ENCODE measurements around the gene RAB17.

RAB17 gene, protein sequence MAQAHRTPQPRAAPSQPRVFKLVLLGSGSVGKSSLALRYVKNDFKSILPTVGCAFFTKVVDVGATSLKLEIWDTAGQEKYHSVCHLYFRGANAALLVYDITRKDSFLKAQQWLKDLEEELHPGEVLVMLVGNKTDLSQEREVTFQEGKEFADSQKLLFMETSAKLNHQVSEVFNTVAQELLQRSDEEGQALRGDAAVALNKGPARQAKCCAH

DNA sequence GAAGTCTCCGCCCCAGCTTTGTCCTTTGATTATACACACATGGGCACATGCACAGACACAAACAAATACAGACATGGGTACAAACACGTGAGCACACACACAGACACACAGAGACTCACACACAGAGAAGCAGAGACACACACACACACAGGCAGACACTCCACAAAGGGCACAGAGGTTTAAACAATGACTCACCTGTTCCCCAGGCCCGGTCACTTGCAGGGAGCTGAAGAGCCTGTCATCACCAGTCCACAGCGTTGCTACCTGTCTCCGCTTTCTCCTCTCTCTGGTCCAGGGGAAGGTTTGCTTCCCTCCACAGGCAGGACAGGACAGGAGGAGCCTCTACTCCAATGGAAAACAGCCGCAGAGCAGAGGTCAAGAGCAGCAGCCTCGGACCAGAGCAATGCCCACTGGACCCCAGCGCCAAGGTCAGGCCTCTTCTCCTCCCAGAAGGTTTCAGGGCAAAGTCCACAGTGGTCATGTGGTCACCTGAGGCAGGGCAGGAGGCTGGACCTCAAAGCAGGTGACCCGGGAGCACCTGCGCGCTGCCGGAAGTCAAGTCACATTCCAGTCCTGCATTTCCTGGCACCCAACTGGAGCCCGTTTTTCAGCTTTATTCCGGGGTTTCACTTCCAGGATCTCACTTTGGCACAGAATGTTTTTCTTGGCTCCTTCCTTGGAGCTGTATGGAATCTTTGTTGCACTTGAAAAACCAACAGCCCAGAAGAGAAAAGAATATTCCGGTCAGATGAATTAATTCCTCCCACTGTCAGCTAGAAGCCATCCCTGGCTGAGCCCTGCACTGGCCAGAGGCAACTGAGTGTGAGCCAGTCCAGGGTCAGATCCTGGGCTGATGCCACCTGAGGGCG, at the start of gene RAB17:
Gene RAB17 (minus strand): TSS at position 463 of the 869 bp plus-strand sequence. CDS start 4,580 bp downstream, outside the sequence.
- DNase-seq (ENCODE audit: low read depth in 2 of 2): no peak

DNA sequence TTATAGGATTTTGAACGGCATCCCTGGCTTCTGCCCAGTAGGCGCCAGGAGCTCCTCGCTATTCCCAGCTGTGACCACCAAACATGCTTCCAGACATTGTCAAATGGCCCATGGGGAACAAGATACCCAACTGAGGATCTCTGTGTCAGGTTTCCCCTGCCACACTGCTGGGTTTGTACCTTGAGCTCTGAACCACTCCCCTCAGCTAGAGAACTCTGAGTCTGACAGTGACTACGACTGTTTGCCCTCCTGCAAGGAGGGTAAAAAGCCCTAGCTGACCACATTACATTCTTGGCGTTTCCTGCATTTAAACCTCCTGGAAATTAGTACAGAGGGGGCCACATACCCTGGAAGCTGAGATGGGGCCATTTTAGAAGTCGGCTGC, 49.3 kb upstream of the RAB17 start:
- no peak for DNase-seq (ENCODE audit: low read depth in 2 of 2)

DNA sequence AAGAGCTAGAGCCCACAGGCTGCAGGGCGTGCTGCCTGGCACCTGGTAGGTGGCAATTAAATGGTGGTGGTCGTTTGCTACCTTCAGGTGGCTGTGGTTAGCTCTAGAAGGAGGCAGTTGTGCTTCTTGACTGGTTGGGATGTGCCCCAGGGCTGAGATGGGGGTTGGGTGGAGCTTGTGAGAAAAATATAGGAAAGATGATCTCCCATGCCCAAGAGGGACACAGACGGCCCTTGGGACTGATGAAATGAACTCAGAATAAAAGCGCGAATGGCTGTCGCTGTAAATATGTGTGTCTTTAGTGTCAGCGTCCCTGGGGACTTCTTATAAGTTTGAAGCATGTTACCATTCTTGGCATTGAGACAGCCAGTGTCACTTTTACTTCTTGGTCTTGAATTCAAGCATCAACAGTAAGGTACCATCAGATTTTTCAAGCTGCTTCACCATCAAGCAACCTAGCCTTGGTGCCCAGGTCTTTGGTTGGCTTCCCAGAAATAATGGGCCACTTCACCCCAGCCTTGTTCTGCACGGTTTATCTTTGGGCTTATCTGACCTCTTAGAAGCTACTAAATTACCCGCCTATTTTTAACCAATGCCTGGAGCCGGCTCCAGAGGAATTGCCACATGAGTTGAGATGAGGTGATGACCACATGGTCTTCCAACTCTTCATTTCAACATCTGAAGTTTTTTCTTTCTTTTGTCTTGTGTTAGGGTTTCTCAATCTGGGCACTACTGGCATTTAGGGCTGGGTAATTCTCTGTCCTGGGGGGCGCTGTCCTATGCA, 48.7 kb upstream of the RAB17 start:
- DNase-seq (ENCODE audit: low read depth in 2 of 2): no peak

DNA sequence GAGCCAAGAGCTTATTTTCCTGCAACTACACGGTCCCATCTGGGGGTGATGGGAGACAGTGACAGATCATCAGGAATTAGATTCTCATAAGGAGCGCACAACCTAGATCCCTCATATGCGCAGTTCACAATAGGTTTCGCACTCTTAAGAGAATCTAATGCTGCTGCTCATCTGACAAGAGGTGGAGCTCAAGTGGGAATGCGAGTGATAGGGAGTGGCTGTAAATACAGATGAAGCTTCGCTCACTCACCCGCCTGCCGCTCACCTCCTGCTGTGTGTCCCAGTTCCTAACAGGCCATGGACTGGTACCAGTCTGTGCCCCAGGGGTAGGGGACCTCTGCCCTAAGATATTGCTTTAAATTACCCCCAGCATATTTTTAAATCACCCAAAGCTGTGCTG, 47.6 kb upstream of the RAB17 start:
- DNase-seq (ENCODE audit: low read depth in 2 of 2): no peak

DNA sequence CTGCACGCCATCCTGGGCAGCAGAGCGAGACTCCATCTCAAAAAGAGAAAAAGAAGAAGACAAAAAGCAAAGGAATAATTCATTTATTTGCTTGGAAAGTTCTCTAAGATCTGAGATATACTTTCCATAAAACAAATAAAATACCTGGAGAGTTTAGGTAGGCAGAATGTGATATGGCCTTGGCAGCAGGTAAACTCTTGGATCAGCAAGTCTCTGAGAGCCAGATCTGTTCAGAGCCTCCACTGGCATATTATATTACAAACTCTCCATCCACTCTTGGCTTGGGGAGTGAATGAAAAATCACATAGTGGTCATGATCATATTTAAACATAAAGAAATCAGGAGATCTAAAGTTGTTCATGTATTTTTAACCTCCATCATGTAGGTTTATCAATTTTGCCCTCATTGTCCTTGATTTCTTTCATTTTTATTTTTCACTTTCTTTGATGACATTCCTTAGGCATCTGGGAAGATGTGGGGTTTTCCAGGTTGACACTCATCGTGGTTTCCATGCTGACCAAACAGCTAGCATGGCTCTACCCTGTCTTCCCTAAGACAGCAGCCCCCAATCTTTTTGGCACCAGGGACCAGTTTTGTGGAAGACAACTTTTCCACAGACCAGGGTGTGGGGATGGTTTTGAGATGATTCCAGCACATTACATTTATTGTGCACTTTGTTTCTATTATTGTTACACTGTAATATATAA, 47.0 kb upstream of the RAB17 start:
- no peak for DNase-seq (ENCODE audit: low read depth in 2 of 2)

DNA sequence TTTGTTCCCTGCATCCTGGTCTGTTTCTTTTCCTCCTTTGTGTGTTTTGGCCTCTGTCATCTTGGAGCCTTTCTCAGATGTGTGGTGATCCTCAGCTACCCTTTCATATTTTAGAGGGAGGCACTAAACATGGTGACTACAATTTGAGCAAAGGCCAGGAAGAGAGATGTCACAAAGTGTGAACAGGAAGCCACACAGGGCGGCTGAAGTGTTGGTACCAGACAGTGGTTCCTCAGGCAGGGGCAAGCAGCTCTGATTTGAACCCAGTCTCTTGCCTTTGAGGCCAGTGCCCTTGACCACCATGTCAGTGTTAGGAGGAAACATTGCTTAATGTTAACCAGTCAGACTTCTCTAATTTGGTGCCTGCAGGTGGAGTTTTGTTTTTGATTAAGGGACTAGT, 46.0 kb upstream of the RAB17 start:
- no peak for DNase-seq (ENCODE audit: low read depth in 2 of 2)

DNA sequence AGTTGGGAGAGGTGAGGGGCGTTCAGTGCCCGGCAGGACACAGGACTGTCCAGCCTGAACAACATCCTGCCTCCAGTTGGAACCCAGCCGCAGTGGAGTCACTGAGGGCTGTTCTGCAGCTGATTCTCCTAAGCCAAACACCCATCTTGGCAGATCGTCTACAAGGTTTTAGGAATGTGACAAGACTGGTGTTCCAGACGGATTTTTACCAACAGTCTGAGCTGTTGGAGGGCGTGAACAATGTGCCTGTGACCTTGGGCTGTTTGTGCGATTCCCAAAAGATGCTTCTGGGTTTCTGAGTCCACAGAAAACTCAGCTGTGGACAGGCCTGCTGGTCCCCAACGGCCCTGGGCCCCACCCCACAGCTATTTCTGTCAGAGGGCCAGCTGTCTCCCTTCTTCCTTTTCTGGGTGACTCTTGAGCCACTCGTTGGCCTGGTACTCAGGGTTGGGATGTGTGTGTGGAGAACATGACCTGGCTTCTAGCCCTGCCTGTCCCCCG, 42.6 kb upstream of the RAB17 start:
- DNase-seq (ENCODE audit: low read depth in 2 of 2): no peak

DNA sequence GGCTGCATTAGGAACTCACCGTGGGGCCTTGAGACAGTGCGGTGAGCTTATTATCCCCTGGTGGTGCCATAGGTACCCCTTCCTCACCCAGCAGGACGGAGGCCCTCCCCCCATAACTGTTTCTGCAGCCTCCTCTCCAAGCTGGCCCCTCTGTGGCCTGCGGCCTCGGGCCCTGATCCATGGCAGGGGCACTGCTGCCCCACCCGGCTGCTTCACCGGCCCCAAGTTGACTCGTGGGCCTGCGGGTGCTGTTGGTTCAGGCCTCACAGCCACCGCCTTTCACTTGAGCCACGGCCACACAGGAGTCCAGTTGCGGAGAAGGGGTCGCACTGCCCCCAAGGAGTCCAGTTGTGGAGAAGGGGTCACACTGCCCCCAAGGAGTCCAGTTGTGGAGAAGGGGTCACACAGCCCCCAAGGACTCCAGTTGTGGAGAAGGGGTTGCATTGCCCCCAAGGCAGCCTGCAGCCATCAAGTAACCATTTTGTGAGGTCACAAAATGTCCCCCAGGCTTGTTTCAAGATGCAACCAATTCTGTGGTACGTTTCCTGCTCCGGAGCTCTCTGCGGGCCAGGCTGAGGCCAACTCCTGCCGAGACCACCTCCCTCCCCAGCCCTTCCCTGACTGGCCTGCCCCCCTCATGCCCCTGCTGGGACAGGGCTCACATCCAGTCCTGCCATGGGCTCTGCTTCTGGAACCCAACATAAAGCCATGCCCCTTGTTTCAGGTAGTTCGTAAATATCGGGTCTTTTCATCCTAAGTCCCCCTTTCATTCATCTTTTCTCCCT, 41.5 kb upstream of the RAB17 start:
- DNase-seq (ENCODE audit: low read depth in 2 of 2): no peak

DNA sequence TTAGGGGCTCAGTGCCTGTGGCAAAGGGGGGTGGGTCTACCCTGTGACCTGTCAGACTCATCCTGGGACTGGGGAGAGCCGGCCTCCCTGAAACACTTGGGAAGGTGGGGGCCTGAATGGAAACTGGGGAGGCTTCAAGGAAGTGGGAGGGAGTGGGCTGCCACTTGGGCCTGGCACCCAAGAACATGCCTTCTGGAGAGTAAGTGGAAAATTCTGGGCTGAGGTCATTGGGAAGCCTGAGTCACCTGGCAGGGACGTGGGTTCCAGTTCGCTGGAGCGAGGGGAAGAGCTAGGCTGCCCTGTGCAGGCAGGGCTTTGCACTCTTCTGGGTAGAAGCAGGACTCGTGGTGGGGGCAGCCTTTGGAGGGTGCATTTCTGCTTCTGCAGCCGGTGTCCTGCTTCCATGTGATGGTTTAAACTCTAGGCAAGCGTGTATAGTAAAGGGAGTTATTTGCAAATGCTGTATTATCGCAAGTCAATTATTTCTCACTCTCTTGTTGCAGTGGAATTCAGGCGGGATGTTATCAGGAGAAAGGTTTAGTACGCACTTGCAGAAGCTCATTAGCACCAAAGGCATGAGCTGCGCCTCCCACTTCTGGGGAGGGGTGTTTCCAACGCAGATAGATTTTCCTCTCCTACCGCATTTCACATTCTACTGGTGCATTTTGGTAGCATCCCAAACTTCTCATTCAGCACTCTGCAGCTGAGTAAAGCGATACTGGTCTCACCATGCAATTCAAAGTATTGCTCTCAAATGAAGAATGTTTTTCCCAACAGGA, 40.7 kb upstream of the RAB17 start:
- no peak for DNase-seq (ENCODE audit: low read depth in 2 of 2)

DNA sequence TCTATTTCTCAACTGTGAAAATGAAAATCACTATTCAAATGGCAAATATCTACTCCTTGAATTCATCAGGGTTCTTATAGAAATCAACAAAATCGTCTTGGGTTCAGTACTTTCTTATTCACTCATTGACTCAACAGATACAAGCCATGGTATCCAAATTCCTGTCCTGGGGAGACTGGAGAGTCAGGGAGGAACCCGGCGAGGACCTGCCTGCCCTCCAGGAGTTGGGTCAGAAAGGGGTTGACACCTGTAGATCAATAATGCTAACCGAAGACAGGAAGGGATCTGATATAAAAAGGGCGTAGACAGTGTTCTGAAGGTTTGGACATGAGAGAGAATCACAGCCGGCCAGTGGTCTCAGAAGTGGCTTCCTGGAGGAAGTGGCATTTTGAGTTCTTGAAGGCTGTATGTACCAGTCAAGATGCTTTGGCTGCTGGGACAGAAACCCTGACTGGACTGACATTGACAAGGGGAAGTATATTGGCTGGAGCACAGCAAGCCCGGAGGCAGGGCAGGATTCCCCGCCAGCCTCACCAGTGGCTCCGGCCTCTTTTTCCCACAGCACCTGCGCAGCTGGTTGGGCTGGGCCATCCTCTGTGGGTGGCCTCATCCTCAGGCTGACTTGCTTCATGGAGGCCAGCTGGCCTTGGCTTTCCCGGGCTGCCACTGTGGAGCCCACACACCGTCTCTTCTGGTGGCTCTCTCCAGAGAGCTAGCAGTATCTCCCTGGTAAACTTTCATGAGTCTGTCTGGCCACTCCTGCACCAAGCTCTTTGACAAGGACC, 39.9 kb upstream of the RAB17 start:
- no peak for DNase-seq (ENCODE audit: low read depth in 2 of 2)

DNA sequence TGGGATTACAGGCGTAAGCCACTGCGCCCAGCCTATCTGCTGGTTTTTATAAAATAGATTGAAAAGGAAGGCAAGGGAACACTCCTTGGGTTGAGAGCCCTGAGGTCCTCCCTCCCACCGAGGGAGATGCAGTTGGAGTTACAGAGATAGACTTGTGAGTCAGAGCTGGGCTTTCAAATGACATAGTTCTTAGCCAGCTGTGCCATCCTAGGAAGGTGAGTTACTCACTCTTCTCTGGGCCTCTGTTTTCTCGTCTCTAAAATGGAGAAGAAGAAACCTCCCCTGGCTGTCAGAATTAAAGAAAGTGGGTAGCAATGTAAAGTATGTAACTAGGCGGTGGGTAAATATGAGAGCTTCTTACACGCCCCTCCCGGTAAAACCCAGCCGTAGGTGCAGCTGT, 39.2 kb upstream of the RAB17 start:
- no peak for DNase-seq (ENCODE audit: low read depth in 2 of 2)

DNA sequence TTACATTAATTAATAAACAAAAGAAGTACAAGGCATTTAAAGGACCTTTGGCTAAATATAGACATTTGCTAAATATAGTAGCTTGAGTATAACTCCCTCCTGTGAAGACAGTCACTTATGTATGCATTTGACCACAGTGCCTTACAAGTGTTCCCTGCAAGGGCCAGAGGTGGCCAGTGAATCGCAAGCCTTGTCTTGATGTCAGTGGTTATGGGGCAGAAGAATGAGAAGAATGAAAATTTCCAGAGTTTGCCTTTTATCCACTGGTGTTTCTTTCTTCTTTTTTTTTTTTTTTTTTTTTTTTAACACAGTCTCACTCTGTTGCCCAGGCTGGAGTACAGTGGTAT, 38.6 kb upstream of the RAB17 start:
- DNase-seq (ENCODE audit: low read depth in 2 of 2): no peak

DNA sequence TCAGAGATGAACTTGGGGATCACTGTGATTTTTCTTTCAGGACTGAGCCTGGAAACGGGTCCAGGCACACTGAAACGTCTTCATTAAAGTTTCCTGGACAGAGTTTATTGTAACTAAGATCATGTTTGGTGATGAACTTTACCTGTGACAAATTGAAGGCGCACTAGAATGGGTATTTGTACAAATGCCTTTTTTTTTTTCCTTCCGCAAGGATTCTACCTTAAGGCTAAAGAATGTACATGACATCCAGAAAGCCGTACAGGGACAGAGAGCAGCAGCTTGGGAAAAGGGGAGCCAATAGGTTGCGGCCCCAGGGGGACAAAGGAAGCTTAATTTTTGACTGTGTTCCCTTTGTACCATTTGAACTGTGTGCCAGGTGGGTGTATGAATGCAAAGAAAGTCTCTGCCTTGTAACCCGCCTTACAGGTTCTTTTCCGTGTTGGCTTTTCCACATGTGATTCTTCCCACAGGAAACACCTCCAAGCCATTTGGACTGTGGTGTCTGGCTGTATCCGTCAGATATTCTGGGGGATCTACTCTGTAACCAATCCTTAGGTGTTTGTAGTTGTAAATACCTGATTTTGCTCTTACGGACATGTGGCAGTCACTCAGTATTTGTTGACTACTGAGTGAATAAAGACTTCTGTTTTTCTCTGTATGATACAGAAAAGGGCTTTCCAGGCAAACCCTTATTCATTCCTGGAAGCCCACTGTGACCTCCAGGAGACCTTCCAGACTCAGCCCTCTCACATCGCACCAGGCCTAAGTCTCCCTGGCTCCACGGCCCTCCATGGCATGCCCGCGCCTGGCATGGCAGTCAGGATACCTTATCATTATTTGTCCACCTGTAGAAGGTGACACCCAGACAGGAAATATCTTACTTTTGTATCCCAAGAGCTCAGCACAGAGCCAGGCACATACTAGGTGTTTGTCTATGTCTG, 38.0 kb upstream of the RAB17 start:
- no peak for DNase-seq (ENCODE audit: low read depth in 2 of 2)

DNA sequence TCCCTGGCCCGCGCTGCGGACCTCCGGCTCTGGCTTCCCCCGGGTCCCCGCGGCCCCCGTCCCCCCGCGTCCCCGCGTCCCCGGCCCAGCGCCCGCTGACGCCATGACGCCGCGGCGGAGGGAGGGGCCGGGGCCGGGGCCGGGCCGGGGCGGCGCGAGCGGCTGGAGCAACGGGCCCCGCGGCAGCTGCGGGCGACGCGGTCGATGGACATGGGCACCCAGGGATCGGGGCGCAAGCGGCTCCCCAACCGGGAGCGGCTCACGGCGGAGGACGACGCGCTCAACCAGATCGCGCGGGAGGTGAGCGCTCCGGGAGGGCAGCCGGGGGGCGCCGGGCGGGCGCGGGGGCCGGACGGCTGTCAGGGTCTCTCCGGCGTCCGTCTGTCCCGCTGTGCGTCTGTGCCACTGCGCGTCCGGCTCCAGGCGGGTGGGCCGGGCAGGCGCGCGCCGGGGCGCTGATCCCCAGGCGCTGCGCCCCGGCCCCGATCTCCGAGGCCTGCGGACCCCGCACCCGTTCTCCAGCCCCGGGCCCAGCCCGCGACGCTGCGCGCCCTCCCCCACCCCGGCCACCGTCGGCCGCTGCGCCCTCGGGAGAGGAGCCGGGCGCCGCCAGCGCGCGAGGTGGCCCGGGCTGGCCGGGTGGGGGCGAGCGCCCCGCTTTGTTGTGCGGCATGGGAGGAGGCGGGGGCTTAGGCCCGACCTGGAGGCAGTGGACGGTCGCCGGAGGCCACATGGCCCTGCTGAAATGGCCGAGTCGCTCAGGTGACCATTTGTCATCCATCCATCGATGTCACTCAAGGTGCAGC, 37.1 kb upstream of the RAB17 start, which contains the start of gene LRRFIP1:
Gene LRRFIP1 (plus strand): TSS at position 147 of the 806 bp plus-strand sequence. CDS start 58 bp downstream, at position 205.
- no peak for DNase-seq (ENCODE audit: low read depth in 2 of 2)

DNA sequence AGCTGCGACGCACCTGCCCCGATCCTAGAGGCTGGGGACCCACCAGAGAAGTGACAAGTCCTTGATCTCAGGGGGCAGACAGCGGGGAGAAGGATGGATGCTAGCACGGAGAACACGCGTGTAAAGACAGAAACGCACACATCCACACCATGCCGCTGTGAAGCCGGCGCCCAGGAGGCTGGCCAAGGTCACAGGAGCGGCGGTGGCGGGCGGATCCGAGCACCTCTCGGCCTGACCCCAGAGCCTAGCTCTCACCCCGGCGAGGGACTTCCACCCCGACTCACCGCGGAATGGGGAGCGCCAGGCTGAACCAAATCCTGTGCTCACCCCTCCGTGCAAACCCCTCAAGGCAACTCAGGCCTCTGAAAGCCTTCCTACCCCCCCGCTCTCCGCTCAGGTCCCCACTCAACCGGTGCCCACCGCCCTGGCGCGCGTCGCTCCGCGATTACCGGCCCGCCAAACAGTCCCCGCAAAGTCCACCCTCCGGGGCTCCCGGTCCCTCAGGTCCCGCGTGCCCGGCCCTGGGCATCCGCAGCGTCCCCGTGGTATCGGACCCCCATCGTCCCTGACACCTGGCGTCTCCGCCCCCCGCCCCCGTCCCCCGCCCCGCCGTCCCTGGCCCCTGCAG, 36.4 kb upstream of the RAB17 start:
- no peak for DNase-seq (ENCODE audit: low read depth in 2 of 2)

DNA sequence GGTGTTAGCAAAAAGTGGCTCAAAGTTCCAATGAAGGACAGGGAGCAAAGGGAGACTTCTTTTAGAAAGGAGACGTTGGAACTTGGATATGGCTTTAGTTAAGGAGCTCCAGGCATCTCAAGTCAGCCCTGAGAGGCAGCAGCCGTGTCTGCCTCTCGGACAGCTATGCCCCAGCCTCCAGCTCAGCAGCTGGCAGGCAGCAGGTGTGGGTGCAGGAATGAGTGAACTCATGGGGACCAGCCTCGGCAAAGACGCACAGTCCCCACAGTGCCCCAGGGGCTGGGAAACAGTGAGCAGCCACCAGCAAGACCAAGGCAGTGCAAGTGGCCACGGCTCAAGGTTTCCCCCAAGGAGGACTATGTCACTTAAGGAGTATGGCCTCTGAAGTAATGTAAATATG, 35.2 kb upstream of the RAB17 start:
- DNase-seq (ENCODE audit: low read depth in 2 of 2): no peak

DNA sequence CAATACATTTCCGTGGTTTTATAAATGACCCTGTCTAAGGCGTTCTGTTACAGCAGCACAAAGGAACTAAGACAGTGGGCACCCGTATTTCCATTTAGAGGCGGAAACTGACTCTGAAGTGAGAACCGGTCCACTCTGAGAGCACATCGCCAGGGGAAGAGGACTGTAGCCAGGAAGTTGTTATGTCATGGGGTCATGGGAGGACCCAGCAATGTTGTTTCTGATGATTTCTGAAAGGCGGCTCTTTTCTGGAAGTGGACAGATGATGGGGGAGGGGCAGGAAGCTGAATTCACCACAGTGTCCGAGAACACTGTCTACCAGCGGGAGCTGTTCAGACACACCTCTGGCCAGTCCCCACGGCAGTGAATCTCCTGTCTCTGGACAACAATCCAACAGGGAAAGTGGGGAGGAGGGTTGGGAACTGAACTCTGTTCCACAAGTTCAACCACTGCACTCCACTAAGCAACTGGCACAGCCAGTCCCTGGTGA, 34.7 kb upstream of the RAB17 start:
- no peak for DNase-seq (ENCODE audit: low read depth in 2 of 2)
